ENCODE results near the gene FRS2.

- no peak for TF ChIP-seq GATA3 (IDR thresholded peaks at IDR 0.05; ENCODE audit: low read depth, low read length)
- TF ChIP-seq GATA2 (IDR thresholded peaks at IDR 0.05; ENCODE audit: low read depth, low read length) = no peak
Measured at GRCh38 chr12:69613351-69613750, 143.2 kb downstream of the FRS2 start.
